GM18951 (cell line): Measurements from ENCODE around the gene SMG7.

Experiments used
- POLR2A ChIP-seq: IDR thresholded peaks from 4 replicates; pipeline ENCODE4 v1.6.1; 2011; ENCODE audit warnings: mild to moderate bottlenecking; ENCODE audit not compliant: insufficient read length, insufficient read depth; ENCODE audit errors: extremely low read depth
- in situ Hi-C: fragments of 300-500 bp; cut with MboI; formaldehyde crosslinking; loops from one replicate; pipeline ENCODE4 v1.12.0; 2022; ENCODE audit warnings: low sequenced_read_pairs, mixed read lengths, inconsistent platforms; ENCODE audit not compliant: unreplicated experiment

SMG7 gene

GRCh38 chr1:183600634-183601033 lies 128.3 kb downstream of the SMG7 start:
- in situ Hi-C loops, result no loop called here
- TF ChIP-seq POLR2A, result no peak

GRCh38 chr1:183602510-183602909 lies 130.2 kb downstream of the SMG7 start:
- no peak for TF ChIP-seq POLR2A
- in situ Hi-C loops, result no loop called here
